ENCODE measurements around the gene HOXA1.
A peak's percentile ranks its signal among the peaks of the same experiment; 100 is the strongest.

The HOXA1 gene

GRCh38 chr7:27099453-27100370 is 3.9 kb upstream of the HOXA1 start:
- no peak for DNase-seq (ENCODE audit: low read depth)
- H3K4me3 ChIP-seq (ENCODE audit: control insufficient read depth, low read depth, low read length), result no peak overlapping the region
- TF ChIP-seq, protein P1, sequence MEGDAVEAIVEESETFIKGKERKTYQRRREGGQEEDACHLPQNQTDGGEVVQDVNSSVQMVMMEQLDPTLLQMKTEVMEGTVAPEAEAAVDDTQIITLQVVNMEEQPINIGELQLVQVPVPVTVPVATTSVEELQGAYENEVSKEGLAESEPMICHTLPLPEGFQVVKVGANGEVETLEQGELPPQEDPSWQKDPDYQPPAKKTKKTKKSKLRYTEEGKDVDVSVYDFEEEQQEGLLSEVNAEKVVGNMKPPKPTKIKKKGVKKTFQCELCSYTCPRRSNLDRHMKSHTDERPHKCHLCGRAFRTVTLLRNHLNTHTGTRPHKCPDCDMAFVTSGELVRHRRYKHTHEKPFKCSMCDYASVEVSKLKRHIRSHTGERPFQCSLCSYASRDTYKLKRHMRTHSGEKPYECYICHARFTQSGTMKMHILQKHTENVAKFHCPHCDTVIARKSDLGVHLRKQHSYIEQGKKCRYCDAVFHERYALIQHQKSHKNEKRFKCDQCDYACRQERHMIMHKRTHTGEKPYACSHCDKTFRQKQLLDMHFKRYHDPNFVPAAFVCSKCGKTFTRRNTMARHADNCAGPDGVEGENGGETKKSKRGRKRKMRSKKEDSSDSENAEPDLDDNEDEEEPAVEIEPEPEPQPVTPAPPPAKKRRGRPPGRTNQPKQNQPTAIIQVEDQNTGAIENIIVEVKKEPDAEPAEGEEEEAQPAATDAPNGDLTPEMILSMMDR (IDR thresholded peaks at IDR 0.05; ENCODE audit: control insufficient read depth, insufficient read depth, low read depth, low read length, missing control alignments), result no peak

- TF ChIP-seq, protein P1 (IDR thresholded peaks at IDR 0.05; ENCODE audit: control insufficient read depth, insufficient read depth, low read depth, low read length, missing control alignments), result no peak
- no peak overlapping the region for H3K4me3 ChIP-seq (ENCODE audit: control insufficient read depth, low read depth, low read length)
- no peak for DNase-seq (ENCODE audit: low read depth)
These were observed 3.0 kb upstream of the HOXA1 start for GRCh38 chr7:27098578-27099451.

DNA sequence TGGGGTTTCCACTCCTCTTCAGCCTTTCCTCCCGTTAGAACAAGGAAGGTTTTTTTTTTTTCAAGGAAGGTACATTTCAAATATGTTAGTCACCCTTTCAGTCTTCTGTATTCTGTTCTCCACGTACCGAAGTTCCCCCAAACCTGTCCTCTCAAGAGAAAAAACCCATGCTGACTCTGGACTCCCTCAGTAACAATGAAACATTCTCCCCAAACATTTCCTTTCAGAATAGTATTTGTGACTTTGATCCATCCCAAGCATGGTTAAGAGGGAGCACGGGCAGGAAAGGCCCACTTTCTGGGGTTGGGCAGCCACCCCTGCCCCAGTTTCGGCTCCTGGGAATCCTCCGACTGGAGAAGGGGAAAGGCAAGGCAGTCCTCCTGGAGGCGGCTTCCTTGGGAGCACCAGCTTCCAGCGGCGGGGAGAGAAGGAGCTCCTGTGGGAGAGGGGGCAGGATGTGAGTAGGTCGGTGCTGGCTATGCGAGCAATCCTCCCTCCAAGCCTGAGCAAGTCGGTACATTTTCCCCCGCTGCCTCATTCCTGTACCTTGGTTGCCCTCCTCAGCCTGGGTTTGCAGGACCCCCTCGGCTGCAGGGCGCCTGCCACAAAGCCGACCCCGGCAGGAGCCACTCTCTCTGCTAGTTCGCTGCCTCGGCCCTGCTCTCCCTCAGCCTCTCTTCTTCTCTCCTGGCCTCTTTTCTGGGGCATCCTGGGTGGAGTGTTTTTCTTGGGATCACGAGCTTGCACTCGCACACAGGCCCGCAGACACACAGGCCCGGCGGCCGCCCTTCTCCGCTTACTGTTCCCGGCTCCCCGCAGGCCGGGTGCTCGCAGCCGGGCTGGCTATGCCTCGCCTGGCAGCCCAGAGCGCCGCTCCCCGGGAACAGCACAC is 2.1 kb upstream of the HOXA1 start:
- TF ChIP-seq, protein P1 (IDR thresholded peaks at IDR 0.05; ENCODE audit: control insufficient read depth, insufficient read depth, low read depth, low read length, missing control alignments), result no peak
- no peak for DNase-seq (ENCODE audit: low read depth)
- H3K4me3 ChIP-seq (ENCODE audit: control insufficient read depth, low read depth, low read length), result no peak overlapping the region

DNA sequence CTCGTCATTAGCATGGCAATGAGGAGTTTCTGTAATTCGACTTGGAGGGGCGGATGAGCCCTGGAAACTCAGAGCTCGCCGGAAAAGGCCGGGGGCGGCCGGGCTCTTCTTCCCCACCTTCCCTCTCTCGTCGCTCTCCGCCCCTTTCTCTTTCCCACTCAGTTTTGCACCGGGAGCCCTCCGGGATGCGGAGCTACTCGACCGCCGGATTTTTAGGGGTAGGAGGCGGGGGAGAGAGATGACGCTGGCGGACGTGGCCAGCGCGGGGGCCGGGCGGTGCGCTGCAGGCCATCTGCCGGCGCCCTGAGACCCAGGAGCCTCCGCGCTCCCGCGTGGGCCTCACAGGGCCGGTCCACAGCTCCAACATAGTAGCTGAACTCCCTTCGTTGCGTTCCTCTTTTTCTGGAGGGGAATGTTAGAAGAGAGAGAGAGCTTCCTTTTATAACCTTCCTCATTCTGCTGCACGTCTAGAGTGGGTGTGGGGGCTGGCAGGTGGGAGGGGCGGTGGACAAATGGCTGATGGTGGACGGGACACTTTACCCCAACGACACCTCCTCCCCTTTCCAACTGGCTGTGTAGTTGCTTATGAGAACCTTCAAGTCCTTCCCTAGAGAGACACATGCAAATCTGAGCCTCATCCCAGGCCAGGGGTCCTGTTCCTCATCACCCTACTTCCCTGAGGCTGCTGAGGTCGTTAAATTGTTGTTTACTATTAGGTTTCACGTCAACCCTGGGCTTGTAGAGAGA is 1.1 kb upstream of the HOXA1 start:
- peak overlapping the region; percentile 83 for H3K4me3 ChIP-seq (ENCODE audit: control insufficient read depth, low read depth, low read length)
- no peak for DNase-seq (ENCODE audit: low read depth)
- TF ChIP-seq, protein P1 (IDR thresholded peaks at IDR 0.05; ENCODE audit: control insufficient read depth, insufficient read depth, low read depth, low read length, missing control alignments), result no peak

DNA sequence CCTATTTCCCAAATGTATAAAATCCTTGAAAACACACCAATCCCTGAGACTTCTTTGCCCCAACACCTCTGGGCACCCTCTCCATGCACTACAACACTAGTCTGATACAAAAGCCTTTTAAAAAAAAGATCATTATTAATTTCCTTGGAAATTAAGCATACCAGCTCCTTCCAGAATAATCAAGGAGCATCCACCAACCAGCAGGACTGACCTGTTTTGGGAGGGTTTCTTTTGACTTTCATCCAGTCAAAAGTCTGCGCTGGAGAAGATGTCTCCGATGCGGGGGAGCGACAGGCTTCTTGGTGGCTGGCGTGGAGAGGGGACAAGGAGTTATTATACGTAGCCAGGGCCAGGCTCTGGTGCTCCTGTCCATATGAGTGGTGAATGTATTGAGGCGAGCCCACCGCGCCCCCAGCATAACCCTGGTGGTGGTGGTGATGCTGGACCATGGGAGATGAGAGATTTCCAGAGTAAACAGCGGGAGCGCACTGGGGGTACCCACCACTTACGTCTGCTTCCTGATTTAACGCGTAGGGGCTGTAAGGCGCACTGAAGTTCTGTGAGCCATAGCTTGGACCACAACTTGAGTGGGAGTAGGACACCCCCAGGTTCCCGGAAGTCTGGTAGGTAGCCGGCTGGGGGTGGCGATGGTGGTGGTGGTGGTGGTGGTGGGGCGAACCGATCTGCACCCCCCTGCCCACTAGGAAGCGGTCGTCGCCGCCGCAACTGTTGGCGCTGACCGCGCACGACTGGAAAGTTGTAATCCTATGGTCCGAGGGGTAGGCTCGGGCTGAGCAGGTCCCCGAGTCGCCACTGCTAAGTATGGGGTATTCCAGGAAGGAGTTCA is 527 bp downstream of the HOXA1 start:
- TF ChIP-seq, protein P1 (IDR thresholded peaks at IDR 0.05; ENCODE audit: control insufficient read depth, insufficient read depth, low read depth, low read length, missing control alignments), result no peak
- peak overlapping the region; percentile 83 for H3K4me3 ChIP-seq (ENCODE audit: control insufficient read depth, low read depth, low read length)
- DNase-seq (ENCODE audit: low read depth), result no peak

Data from AG09309 (cell line).